Activated B cell treated with CpG ODN at 0.5 μM for 24 hours (primary cell): ENCODE measurements around the gene PER2. TPM values are rescaled to one million over a fixed set of nuclear protein-coding genes. Genes with fewer than 3 reads are reported as not detected.

Source experiments
- ATAC-seq: fragments of 200-7000 bp; cut with Tn5 transposase; one replicate; pipeline ENCODE4 v1.10.0; 2021; ENCODE audit warnings: low read depth, mild to moderate bottlenecking, moderate library complexity
- CTCF ChIA-PET: fragments of 350-600 bp; sonication (Branson Sonifier 250); formaldehyde crosslinking; loops from one replicate; lab custom pipeline; 2021; ENCODE audit warnings: antibody characterized with exemption; lab: Charles Lee
- POLR2A ChIA-PET: fragments of 350-600 bp; sonication (Branson Sonifier 250); formaldehyde crosslinking; loops from one replicate; lab custom pipeline; 2021; ENCODE audit warnings: antibody characterized with exemption; lab: Charles Lee
- DNase-seq: peaks from one replicate; pipeline ENCODE4 v3.0.0; 2022
- H3K27ac Mint-ChIP-seq: one replicate; pipeline ENCODE4 v1.8.0; 2020; ENCODE audit warnings: mixed read lengths
- H3K27me3 Mint-ChIP-seq: one replicate; pipeline ENCODE4 v1.8.0; 2021; ENCODE audit warnings: mixed read lengths
- H3K36me3 Mint-ChIP-seq: one replicate; pipeline ENCODE4 v1.8.0; 2021; ENCODE audit warnings: low read depth, mixed read lengths
- H3K4me1 Mint-ChIP-seq: one replicate; pipeline ENCODE4 v1.8.0; 2021; ENCODE audit warnings: mixed read lengths
- H3K4me3 Mint-ChIP-seq: one replicate; pipeline ENCODE4 v1.8.0; 2020; ENCODE audit warnings: mild to moderate bottlenecking, mixed read lengths
- H3K9me3 Mint-ChIP-seq: one replicate; pipeline ENCODE4 v1.8.0; 2020; ENCODE audit warnings: mixed read lengths
- CTCF ChIP-seq: fragments of 200-600 bp; IDR thresholded peaks from one replicate; pipeline ENCODE4 v1.8.0; 2022; ENCODE audit warnings: antibody characterized with exemption, mild to moderate bottlenecking
- intact Hi-C: fragments of 100-400 bp; cut with micrococcal nuclease; formaldehyde crosslinking; loops from one replicate; pipeline ENCODE4 v1.15.1; 2024
- total RNA-seq: library from RNA; stranded (reverse); gene quantifications from 2 replicates; pipeline ENCODE4 v1.2.3, GENCODE V29; 2022

Gene PER2
- total RNA-seq, 1 donor from 2014 or later = 16.6 TPM

GRCh38 chr2:238281826-238282480 lies 6.5 kb downstream of the PER2 start:
- ATAC-seq (no peak), DNase-seq (no peak)
- Mint-ChIP-seq H3K4me3 (no peak overlapping the region), H3K9me3 (no peaks in the 10 kb centered on the region), H3K4me1 (peaks cover 35% of the 10 kb centered on the region), H3K36me3 (peaks cover 13% of the 10 kb centered on the region), H3K27me3 (no peaks in the 10 kb centered on the region), H3K27ac (no peak overlapping the region)
- intact Hi-C loops = no loop called here
- ChIA-PET POLR2A (interaction anchor here (0.7 kb wide), 1 partner anchor 677 kb away, joined by 3 read pairs; no protein-coding TSS in a partner anchor), CTCF (no interaction called here)
- no peak for TF ChIP-seq CTCF

GRCh38 chr2:238280083-238280825 lies 8.2 kb downstream of the PER2 start:
- no peak for TF ChIP-seq CTCF
- Mint-ChIP-seq H3K27me3 (no peaks in the 10 kb centered on the region), H3K36me3 (peaks cover 27% of the 10 kb centered on the region), H3K9me3 (no peaks in the 10 kb centered on the region), H3K27ac (no peak overlapping the region), H3K4me1 (peaks cover 31% of the 10 kb centered on the region), H3K4me3 (no peak overlapping the region)
- CTCF ChIA-PET = no interaction called here
- ATAC-seq (no peak), DNase-seq (no peak)
- POLR2A ChIA-PET = no interaction called here
- intact Hi-C loops = no loop called here

GRCh38 chr2:238279324-238279682 lies 9.1 kb downstream of the PER2 start:
- POLR2A ChIA-PET = no interaction called here

GRCh38 chr2:238278626-238279323 lies 9.6 kb downstream of the PER2 start:
- DNase-seq (no peak), ATAC-seq (no peak)
- intact Hi-C loops = no loop called here
- CTCF ChIA-PET = no interaction called here
- Mint-ChIP-seq H3K9me3 (no peaks in the 10 kb centered on the region), H3K4me3 (no peak overlapping the region), H3K4me1 (peaks cover 25% of the 10 kb centered on the region), H3K27ac (no peak overlapping the region), H3K27me3 (no peaks in the 10 kb centered on the region), H3K36me3 (peaks cover 42% of the 10 kb centered on the region)
- TF ChIP-seq CTCF = no peak
- POLR2A ChIA-PET = no interaction called here

More at GRCh38 chr2:238279324-238279682, 9.1 kb downstream of the PER2 start:
- TF ChIP-seq CTCF = no peak
- intact Hi-C loops = no loop called here
- no peak for ATAC-seq
- Mint-ChIP-seq H3K9me3 (no peaks in the 10 kb centered on the region), H3K36me3 (peaks cover 37% of the 10 kb centered on the region), H3K4me3 (no peak overlapping the region), H3K27me3 (no peaks in the 10 kb centered on the region), H3K27ac (no peak overlapping the region), H3K4me1 (peaks cover 28% of the 10 kb centered on the region)
- no peak for DNase-seq
- CTCF ChIA-PET = no interaction called here

- H3K27ac Mint-ChIP-seq = no peak overlapping the region
- CTCF ChIA-PET = no interaction called here
- POLR2A ChIA-PET = no interaction called here
- DNase-seq (no peak), ATAC-seq (no peak)
- no peak for TF ChIP-seq CTCF
- peaks cover 52% of the 10 kb centered on the region for H3K36me3 Mint-ChIP-seq
- H3K4me1 Mint-ChIP-seq = peaks cover 15% of the 10 kb centered on the region
- H3K27me3 Mint-ChIP-seq = no peaks in the 10 kb centered on the region
- no peaks in the 10 kb centered on the region for H3K9me3 Mint-ChIP-seq
- H3K4me3 Mint-ChIP-seq = no peak overlapping the region
- intact Hi-C loops = no loop called here
Measured at GRCh38 chr2:238277695-238278094, 10.7 kb downstream of the PER2 start.
